Right atrium auricular region (tissue), 2 donors: ENCODE data around the gene NUBPL. TPM values are rescaled to one million over a fixed set of nuclear protein-coding genes. Genes with fewer than 3 reads are reported as not detected.

Source experiments
- DNase-seq: peaks from one replicate; pipeline ENCODE4 v3.0.0-alpha.2; 2019; ENCODE audit warnings: low spot score
- H3K27ac ChIP-seq, 2 donors: fragments of 200-600 bp; sonication (generic); 1 replicate in 1 of 2; 2 replicates in 1 of 2; pipeline ENCODE4 v1.5.1; 2016 to 2019
- H3K27me3 ChIP-seq, 2 donors: fragments of 200-600 bp; sonication (generic); one replicate each; pipeline versions ENCODE4 v1.5.1 to v1.6.0; 2017 to 2019
- H3K36me3 ChIP-seq: fragments of 200-600 bp; sonication (generic); one replicate; pipeline ENCODE4 v1.5.1; 2016
- H3K4me1 ChIP-seq, 2 donors: fragments of 200-600 bp; sonication (generic); one replicate each; pipeline versions ENCODE4 v1.5.1 to v1.6.0; 2017 to 2019
- H3K4me3 ChIP-seq, 2 donors: fragments of 200-600 bp; sonication (generic); 1 replicate in 1 of 2; 2 replicates in 1 of 2; pipeline ENCODE4 v1.5.1; 2017 to 2019; ENCODE audit warnings: mild to moderate bottlenecking in 1 of 2, moderate library complexity in 1 of 2
- H3K9me3 ChIP-seq, 2 donors: fragments of 200-600 bp; sonication (generic); one replicate each; pipeline ENCODE4 v1.5.1; 2019
- total RNA-seq, 2 donors: library from RNA; depleted of rRNA; stranded (reverse); fragments of >200 nt; gene quantifications; one replicate each; pipeline ENCODE4 v1.1.0, GENCODE V29; 2016
- TF ChIP-seq, protein P1 (sequence below), 2 donors: fragments of 200-600 bp; sonication (generic); IDR thresholded peaks; one replicate each; pipeline ENCODE4 v1.5.1; 2019; ENCODE audit warnings: antibody characterized with exemption in 2 of 2

The NUBPL gene
- total RNA-seq, 2 donors from 2014 or later: 10.7 to 17.8 TPM

DNA sequence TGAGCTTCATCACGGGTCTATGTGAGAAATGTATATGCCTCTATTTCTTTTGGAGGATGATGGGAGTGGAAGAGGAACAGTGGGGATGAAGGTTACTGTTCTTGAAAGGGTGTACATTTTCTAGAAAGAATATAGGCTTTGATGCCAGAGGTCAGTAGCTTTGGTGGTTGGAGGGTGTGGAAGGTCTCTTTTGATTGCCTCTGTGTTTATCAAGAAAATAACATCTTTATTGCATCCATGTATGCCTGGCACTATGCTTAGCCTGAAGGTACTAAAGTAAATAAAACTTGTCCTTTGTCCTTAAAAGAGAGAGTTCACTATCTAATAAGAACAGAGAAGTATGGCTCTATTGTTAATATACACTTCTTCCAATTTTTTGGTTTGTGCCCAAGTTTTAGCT, 201.8 kb downstream of the NUBPL start:
- Histone ChIP-seq H3K27ac (no peak overlapping the region), H3K9me3 (no peaks in the 10 kb centered on the region), H3K4me3 (no peak overlapping the region), H3K36me3 (no peaks in the 10 kb centered on the region), H3K27me3 (no peaks in the 10 kb centered on the region), H3K4me1 (no peaks in the 10 kb centered on the region)
- TF ChIP-seq, protein P1, sequence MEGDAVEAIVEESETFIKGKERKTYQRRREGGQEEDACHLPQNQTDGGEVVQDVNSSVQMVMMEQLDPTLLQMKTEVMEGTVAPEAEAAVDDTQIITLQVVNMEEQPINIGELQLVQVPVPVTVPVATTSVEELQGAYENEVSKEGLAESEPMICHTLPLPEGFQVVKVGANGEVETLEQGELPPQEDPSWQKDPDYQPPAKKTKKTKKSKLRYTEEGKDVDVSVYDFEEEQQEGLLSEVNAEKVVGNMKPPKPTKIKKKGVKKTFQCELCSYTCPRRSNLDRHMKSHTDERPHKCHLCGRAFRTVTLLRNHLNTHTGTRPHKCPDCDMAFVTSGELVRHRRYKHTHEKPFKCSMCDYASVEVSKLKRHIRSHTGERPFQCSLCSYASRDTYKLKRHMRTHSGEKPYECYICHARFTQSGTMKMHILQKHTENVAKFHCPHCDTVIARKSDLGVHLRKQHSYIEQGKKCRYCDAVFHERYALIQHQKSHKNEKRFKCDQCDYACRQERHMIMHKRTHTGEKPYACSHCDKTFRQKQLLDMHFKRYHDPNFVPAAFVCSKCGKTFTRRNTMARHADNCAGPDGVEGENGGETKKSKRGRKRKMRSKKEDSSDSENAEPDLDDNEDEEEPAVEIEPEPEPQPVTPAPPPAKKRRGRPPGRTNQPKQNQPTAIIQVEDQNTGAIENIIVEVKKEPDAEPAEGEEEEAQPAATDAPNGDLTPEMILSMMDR (IDR thresholded peaks at IDR 0.05): no peak
- DNase-seq: no peak

GRCh38 chr14:31766315-31766892, 205.2 kb downstream of the NUBPL start:
- TF ChIP-seq, protein P1 (IDR thresholded peaks at IDR 0.05): no peak
- Histone ChIP-seq H3K36me3 (no peaks in the 10 kb centered on the region), H3K4me1 (peaks cover 0 to 7% of the 10 kb centered on the region in 2 donors), H3K27me3 (no peaks in the 10 kb centered on the region), H3K9me3 (no peaks in the 10 kb centered on the region), H3K4me3 (no peak overlapping the region), H3K27ac (no peak overlapping the region)
- DNase-seq: no peak

GRCh38 chr14:31768355-31768754, 207.2 kb downstream of the NUBPL start:
- TF ChIP-seq, protein P1 (IDR thresholded peaks at IDR 0.05): no peak
- Histone ChIP-seq H3K27ac (no peak overlapping the region), H3K36me3 (no peaks in the 10 kb centered on the region), H3K27me3 (no peaks in the 10 kb centered on the region), H3K4me1 (peaks cover 0 to 7% of the 10 kb centered on the region in 2 donors), H3K4me3 (no peak overlapping the region), H3K9me3 (no peaks in the 10 kb centered on the region)
- no peak for DNase-seq

- Histone ChIP-seq H3K4me3 (no peak overlapping the region), H3K27me3 (no peaks in the 10 kb centered on the region), H3K4me1 (peaks cover 0 to 7% of the 10 kb centered on the region in 2 donors), H3K9me3 (no peaks in the 10 kb centered on the region), H3K36me3 (no peaks in the 10 kb centered on the region), H3K27ac (no peak overlapping the region)
- TF ChIP-seq, protein P1 (IDR thresholded peaks at IDR 0.05): no peak
- peak; percentile 66 for DNase-seq
These were observed 209.1 kb downstream of the NUBPL start for GRCh38 chr14:31770271-31770670.

DNA sequence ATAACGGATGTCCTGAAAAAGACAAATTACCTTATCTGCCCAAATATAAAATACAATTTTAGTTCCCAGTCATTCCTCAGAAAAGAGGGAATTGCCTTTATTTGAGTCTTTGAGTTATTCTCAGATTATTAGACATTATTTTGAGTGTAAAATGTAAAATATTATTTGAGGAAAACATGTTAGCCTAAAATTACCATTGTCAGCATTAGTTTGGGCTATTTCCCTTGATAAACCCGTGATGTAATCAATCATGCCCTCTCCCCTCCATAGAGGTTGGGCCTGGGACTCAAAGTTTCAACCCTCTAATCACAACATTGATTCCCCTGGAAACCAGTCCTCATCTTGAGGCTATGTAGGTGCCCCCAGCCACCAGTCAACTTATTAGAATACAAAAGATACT, 213.4 kb downstream of the NUBPL start:
- TF ChIP-seq, protein P1 (IDR thresholded peaks at IDR 0.05): no peak
- Histone ChIP-seq H3K9me3 (no peaks in the 10 kb centered on the region), H3K27me3 (no peaks in the 10 kb centered on the region), H3K4me1 (peaks cover 0 to 7% of the 10 kb centered on the region in 2 donors), H3K4me3 (no peak overlapping the region), H3K27ac (no peak overlapping the region), H3K36me3 (no peaks in the 10 kb centered on the region)
- DNase-seq: no peak

- H3K36me3 ChIP-seq: no peaks in the 10 kb centered on the region
- TF ChIP-seq, protein P1 (IDR thresholded peaks at IDR 0.05): no peak
- H3K4me1 ChIP-seq: no peaks in the 10 kb centered on the region
- peaks cover 0 to 14% of the 10 kb centered on the region in 2 donors for H3K9me3 ChIP-seq
- H3K27ac ChIP-seq: no peak overlapping the region
- no peaks in the 10 kb centered on the region for H3K27me3 ChIP-seq
- H3K4me3 ChIP-seq: no peak overlapping the region
- no peak for DNase-seq
These were observed 216.1 kb downstream of the NUBPL start for GRCh38 chr14:31777312-31777711.
